Measurements from ENCODE around the gene TMEM26.

DNA sequence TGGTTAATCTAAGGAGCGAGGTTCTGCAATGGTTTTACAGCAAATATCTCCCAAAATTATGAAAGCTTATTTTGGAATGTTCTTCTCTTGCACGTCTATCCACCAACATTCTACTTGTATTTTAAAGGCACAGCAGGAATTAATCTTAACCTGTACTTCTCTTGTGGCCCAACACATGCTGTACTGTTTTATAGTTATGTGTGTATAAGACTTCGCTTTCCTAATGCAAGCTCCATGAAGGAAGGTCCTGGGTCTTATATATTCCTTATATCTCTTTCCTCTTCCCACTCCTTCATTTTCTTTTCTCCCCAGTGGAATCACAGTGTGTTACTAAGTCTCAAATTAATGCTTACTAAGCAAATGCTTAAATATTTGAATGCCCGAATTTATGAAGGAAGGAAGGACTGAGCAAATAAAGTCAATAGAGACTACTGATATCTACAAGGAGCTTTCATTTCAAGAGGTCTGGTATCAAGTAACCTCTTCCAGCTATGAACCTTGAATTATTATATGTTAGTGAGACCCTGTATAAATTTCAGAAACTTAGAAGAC lies 14.0 kb downstream of the TMEM26 start:
- TF ChIP-seq, protein P1, sequence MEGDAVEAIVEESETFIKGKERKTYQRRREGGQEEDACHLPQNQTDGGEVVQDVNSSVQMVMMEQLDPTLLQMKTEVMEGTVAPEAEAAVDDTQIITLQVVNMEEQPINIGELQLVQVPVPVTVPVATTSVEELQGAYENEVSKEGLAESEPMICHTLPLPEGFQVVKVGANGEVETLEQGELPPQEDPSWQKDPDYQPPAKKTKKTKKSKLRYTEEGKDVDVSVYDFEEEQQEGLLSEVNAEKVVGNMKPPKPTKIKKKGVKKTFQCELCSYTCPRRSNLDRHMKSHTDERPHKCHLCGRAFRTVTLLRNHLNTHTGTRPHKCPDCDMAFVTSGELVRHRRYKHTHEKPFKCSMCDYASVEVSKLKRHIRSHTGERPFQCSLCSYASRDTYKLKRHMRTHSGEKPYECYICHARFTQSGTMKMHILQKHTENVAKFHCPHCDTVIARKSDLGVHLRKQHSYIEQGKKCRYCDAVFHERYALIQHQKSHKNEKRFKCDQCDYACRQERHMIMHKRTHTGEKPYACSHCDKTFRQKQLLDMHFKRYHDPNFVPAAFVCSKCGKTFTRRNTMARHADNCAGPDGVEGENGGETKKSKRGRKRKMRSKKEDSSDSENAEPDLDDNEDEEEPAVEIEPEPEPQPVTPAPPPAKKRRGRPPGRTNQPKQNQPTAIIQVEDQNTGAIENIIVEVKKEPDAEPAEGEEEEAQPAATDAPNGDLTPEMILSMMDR (IDR thresholded peaks at IDR 0.05): no peak
- TF ChIP-seq, protein P2, sequence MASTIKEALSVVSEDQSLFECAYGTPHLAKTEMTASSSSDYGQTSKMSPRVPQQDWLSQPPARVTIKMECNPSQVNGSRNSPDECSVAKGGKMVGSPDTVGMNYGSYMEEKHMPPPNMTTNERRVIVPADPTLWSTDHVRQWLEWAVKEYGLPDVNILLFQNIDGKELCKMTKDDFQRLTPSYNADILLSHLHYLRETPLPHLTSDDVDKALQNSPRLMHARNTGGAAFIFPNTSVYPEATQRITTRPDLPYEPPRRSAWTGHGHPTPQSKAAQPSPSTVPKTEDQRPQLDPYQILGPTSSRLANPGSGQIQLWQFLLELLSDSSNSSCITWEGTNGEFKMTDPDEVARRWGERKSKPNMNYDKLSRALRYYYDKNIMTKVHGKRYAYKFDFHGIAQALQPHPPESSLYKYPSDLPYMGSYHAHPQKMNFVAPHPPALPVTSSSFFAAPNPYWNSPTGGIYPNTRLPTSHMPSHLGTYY (CRISPR knock-in tag; IDR thresholded peaks at IDR 0.05): no peak
- TF ChIP-seq, protein P3, sequence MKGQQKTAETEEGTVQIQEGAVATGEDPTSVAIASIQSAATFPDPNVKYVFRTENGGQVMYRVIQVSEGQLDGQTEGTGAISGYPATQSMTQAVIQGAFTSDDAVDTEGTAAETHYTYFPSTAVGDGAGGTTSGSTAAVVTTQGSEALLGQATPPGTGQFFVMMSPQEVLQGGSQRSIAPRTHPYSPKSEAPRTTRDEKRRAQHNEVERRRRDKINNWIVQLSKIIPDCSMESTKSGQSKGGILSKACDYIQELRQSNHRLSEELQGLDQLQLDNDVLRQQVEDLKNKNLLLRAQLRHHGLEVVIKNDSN (CRISPR knock-in tag; IDR thresholded peaks at IDR 0.05): no peak
- TF ChIP-seq, protein P4, sequence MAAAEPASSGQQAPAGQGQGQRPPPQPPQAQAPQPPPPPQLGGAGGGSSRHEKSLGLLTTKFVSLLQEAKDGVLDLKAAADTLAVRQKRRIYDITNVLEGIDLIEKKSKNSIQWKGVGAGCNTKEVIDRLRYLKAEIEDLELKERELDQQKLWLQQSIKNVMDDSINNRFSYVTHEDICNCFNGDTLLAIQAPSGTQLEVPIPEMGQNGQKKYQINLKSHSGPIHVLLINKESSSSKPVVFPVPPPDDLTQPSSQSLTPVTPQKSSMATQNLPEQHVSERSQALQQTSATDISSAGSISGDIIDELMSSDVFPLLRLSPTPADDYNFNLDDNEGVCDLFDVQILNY (CRISPR knock-in tag; IDR thresholded peaks at IDR 0.05): no peak
- TF ChIP-seq TEAD4 (CRISPR knock-in tag; IDR thresholded peaks at IDR 0.05): no peak
- TF ChIP-seq RELA (CRISPR knock-in tag; IDR thresholded peaks at IDR 0.05; ENCODE audit: borderline replicate concordance): no peak
- TF ChIP-seq KAT7 (CRISPR knock-in tag; IDR thresholded peaks at IDR 0.05; ENCODE audit: borderline replicate concordance): no peak
- TF ChIP-seq, protein P5, sequence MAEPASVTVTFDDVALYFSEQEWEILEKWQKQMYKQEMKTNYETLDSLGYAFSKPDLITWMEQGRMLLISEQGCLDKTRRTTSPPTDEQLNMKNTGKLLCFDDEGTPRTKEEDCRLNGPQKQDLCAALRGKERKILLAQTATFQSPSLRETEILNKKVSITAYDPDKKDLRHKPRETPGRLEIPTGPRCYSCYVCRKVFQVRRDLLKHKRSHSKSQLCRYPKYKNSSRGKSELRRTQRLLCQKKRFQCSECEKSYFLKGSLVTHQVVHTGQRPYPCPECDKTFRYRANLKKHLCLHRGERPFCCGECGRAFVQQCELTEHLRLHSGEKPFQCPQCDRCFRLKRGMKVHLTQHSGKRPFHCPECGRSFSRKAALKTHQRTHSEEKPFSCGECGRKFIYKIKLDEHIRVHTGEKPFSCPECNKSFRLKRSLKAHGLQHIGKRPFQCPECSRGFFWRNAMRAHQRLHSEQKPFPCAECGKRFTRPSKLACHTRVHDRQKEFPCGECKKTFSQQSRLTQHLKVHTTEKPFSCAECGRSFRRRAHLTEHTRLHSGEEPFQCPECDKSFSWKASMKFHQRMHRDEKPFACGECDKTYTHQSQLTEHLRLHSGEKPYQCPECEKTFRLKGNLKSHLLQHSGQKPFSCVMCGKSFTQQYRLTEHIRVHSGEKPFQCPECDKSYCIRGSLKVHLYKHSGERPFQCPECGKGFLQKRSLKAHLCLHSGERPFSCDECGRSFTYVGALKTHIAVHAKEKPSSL (CRISPR knock-in tag; conservative IDR thresholded peaks at IDR 0.05): no peak
- TF ChIP-seq, protein P6, sequence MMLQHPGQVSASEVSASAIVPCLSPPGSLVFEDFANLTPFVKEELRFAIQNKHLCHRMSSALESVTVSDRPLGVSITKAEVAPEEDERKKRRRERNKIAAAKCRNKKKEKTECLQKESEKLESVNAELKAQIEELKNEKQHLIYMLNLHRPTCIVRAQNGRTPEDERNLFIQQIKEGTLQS (CRISPR knock-in tag; conservative IDR thresholded peaks at IDR 0.05): no peak
